Fibroblast of villous mesenchyme (primary cell): ENCODE data around the gene SP4. TPM values are rescaled to one million over a fixed set of nuclear protein-coding genes. Genes with fewer than 3 reads are reported as not detected.
A peak's percentile ranks its signal among the peaks of the same experiment; 100 is the strongest.

Experiments
- DNase-seq: peaks from one replicate; pipeline ENCODE4 v3.0.0-alpha.2; 2010; ENCODE audit warnings: low read depth
- H3K4me3 ChIP-seq: 2 replicates; pipeline ENCODE4 v1.5.1; 2011; ENCODE audit warnings: low read depth, mild to moderate bottlenecking, low read length
- CTCF ChIP-seq: IDR thresholded peaks from 2 replicates; pipeline ENCODE4 v1.5.1; 2012; ENCODE audit warnings: low read depth, mild to moderate bottlenecking, low read length; ENCODE audit not compliant: insufficient read depth
- total RNA-seq: library from RNA; depleted of rRNA; stranded (reverse); fragments of >200 nt; gene quantifications from 2 replicates; pipeline ENCODE4 v1.2.3, GENCODE V29; 2012

SP4 gene
- total RNA-seq, 1 donor, result 3.9 TPM

GRCh38 chr7:21486511-21486910 lies 58.6 kb downstream of the SP4 start:
- TF ChIP-seq CTCF, result no peak
- DNase-seq, result no peak
- H3K4me3 ChIP-seq, result no peak overlapping the region

GRCh38 chr7:21495731-21496130 lies 67.8 kb downstream of the SP4 start:
- no peak for DNase-seq
- TF ChIP-seq CTCF, result no peak
- H3K4me3 ChIP-seq, result no peak overlapping the region

- no peak overlapping the region for H3K4me3 ChIP-seq
- TF ChIP-seq CTCF, result peak; percentile 61
- peak; percentile 33 for DNase-seq
These were observed 69.2 kb downstream of the SP4 start for GRCh38 chr7:21497072-21497471.

- DNase-seq, result no peak
- TF ChIP-seq CTCF, result no peak
- no peak overlapping the region for H3K4me3 ChIP-seq
These were observed 72.4 kb downstream of the SP4 start for GRCh38 chr7:21500117-21500832.

- no peak for DNase-seq
- H3K4me3 ChIP-seq, result no peak overlapping the region
- no peak for TF ChIP-seq CTCF
These were observed 76.1 kb downstream of the SP4 start for GRCh38 chr7:21504021-21504420.

- H3K4me3 ChIP-seq, result no peak overlapping the region
- peak; percentile 55 for DNase-seq
- TF ChIP-seq CTCF, result peak; percentile 92
These were observed 79.9 kb downstream of the SP4 start for GRCh38 chr7:21507627-21508343.
